ENCODE results near the gene ATG7. TPM values are rescaled to one million over a fixed set of nuclear protein-coding genes. Genes with fewer than 3 reads are reported as not detected.

ATG7 gene
- total and polyA plus RNA-seq, 10 of the 15 experiments (the other 5 are each of a cell fraction or from before 2014, with no cell fraction given), result 13.5 to 49.5 (median 26.4) TPM

DNA sequence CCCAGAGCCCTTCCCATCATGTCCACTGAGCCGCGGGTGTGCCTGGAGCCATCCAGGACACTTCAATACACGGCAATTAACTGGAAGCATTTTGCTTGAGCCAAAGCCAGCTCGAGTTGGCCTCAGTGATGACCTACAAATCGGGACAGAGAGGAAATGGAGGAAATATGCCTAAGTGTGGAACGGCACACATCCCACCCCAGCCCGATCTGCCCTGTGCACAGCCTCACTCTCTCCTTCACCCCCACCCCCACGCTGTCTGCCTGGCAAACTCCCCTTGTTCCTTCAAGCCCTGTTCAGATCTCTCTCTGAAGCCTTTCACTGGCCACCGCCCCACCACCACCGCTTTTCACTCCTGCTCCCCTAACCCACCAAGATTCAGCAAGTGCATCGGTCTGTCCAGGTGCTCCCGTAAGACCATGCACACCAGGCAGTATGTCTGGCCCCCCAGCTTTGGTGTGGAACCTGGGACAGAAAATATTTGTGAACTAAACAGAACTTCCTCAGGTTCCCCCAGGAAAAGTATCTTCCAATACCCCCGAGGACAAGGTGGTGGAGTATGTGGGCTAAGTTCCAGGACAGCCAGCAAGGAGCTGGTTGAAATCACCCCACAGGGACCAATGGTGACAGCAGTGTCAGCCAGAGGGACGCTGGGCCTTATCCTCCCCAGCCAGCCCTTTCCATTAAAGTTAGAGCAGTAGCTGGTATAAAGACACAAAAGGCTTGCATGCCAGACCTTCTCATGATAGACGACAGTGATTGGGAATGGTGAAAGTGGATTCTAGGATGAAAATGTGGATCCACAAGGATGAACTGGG, 287.8 kb downstream of the ATG7 start:
- no TSS peak for BruUV-seq (replicated peaks)
- Histone ChIP-seq H3K79me2 (ENCODE audit: control insufficient read depth, insufficient read depth, low read length) (no peaks in the 10 kb centered on the region; the same call in 1 of the 2 replicates), H3K4me2 (ENCODE audit: control insufficient read depth, insufficient read depth) (no peak overlapping the region), H4K20me1 (ENCODE audit: control insufficient read depth, insufficient read depth) (no peaks in the 10 kb centered on the region; the same call in 1 of the 2 replicates), H3K27ac (ENCODE audit: control insufficient read depth, insufficient read depth) (no peak overlapping the region), H3K9ac (ENCODE audit: control insufficient read depth, insufficient read depth, low read length) (no peak overlapping the region), H3K27me3 (replicated peaks in 1 of 2; ENCODE audit: control insufficient read depth in 2 of 2, insufficient read depth in 2 of 2, low read length in 1 of 2) (no peaks in the 10 kb centered on the region), H3K9me3 (replicated peaks; ENCODE audit: control insufficient read depth, insufficient read depth, low read length) (no peaks in the 10 kb centered on the region), H3K4me3 (no peak overlapping the region), H2AFZ (ENCODE audit: control insufficient read depth, low read depth, low read length) (no peak overlapping the region), H3K36me3 (ENCODE audit: control insufficient read depth in 2 of 2, insufficient read depth in 2 of 2, low read length in 1 of 2) (peaks cover 13 to 40% of the 10 kb centered on the region in 2 experiments), H3K4me1 (ENCODE audit: control insufficient read depth, insufficient read depth, low read length) (no peaks in the 10 kb centered on the region)
- ChIA-PET POLR2A (no interaction called here), SMC1A (ENCODE audit: uncharacterized antibody, unreplicated experiment) (interaction anchor here (1.1 kb wide), 1 partner anchor 225 kb away, joined by 3 read pairs; no protein-coding TSS in a partner anchor), CTCF (no interaction called here), RAD21 (ENCODE audit: unreplicated experiment) (no interaction called here)
- no peak for FAIRE-seq
- TF ChIP-seq CBFB (IDR thresholded peaks at IDR 0.05; ENCODE audit: low read depth), result no peak
- TF ChIP-seq, protein P1, sequence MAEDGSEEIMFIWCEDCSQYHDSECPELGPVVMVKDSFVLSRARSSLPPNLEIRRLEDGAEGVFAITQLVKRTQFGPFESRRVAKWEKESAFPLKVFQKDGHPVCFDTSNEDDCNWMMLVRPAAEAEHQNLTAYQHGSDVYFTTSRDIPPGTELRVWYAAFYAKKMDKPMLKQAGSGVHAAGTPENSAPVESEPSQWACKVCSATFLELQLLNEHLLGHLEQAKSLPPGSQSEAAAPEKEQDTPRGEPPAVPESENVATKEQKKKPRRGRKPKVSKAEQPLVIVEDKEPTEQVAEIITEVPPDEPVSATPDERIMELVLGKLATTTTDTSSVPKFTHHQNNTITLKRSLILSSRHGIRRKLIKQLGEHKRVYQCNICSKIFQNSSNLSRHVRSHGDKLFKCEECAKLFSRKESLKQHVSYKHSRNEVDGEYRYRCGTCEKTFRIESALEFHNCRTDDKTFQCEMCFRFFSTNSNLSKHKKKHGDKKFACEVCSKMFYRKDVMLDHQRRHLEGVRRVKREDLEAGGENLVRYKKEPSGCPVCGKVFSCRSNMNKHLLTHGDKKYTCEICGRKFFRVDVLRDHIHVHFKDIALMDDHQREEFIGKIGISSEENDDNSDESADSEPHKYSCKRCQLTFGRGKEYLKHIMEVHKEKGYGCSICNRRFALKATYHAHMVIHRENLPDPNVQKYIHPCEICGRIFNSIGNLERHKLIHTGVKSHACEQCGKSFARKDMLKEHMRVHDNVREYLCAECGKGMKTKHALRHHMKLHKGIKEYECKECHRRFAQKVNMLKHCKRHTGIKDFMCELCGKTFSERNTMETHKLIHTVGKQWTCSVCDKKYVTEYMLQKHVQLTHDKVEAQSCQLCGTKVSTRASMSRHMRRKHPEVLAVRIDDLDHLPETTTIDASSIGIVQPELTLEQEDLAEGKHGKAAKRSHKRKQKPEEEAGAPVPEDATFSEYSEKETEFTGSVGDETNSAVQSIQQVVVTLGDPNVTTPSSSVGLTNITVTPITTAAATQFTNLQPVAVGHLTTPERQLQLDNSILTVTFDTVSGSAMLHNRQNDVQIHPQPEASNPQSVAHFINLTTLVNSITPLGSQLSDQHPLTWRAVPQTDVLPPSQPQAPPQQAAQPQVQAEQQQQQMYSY (CRISPR knock-in tag; IDR thresholded peaks at IDR 0.05), result no peak
- no peak for TF ChIP-seq SMAD1 (IDR thresholded peaks at IDR 0.05; ENCODE audit: low read depth, partially characterized antibody)
- TF ChIP-seq SREBF2 (IDR thresholded peaks at IDR 0.05; ENCODE audit: low read length), result no peak
- TF ChIP-seq, protein P2, sequence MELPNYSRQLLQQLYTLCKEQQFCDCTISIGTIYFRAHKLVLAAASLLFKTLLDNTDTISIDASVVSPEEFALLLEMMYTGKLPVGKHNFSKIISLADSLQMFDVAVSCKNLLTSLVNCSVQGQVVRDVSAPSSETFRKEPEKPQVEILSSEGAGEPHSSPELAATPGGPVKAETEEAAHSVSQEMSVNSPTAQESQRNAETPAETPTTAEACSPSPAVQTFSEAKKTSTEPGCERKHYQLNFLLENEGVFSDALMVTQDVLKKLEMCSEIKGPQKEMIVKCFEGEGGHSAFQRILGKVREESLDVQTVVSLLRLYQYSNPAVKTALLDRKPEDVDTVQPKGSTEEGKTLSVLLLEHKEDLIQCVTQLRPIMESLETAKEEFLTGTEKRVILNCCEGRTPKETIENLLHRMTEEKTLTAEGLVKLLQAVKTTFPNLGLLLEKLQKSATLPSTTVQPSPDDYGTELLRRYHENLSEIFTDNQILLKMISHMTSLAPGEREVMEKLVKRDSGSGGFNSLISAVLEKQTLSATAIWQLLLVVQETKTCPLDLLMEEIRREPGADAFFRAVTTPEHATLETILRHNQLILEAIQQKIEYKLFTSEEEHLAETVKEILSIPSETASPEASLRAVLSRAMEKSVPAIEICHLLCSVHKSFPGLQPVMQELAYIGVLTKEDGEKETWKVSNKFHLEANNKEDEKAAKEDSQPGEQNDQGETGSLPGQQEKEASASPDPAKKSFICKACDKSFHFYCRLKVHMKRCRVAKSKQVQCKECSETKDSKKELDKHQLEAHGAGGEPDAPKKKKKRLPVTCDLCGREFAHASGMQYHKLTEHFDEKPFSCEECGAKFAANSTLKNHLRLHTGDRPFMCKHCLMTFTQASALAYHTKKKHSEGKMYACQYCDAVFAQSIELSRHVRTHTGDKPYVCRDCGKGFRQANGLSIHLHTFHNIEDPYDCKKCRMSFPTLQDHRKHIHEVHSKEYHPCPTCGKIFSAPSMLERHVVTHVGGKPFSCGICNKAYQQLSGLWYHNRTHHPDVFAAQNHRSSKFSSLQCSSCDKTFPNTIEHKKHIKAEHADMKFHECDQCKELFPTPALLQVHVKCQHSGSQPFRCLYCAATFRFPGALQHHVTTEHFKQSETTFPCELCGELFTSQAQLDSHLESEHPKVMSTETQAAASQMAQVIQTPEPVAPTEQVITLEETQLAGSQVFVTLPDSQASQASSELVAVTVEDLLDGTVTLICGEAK (IDR thresholded peaks at IDR 0.05; ENCODE audit: borderline replicate concordance), result no peak
- TF ChIP-seq ZSCAN29 (IDR thresholded peaks at IDR 0.05), result no peak
- TF ChIP-seq TARDBP (IDR thresholded peaks at IDR 0.05; ENCODE audit: borderline replicate concordance), result no peak
- TF ChIP-seq, protein P3, sequence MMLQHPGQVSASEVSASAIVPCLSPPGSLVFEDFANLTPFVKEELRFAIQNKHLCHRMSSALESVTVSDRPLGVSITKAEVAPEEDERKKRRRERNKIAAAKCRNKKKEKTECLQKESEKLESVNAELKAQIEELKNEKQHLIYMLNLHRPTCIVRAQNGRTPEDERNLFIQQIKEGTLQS (IDR thresholded peaks at IDR 0.05; ENCODE audit: borderline replicate concordance, extremely low read depth, low read depth, low read length), result no peak
- TF ChIP-seq, protein P4, sequence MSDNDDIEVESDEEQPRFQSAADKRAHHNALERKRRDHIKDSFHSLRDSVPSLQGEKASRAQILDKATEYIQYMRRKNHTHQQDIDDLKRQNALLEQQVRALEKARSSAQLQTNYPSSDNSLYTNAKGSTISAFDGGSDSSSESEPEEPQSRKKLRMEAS (IDR thresholded peaks at IDR 0.05; ENCODE audit: low read depth, low read length), result no peak
- TF ChIP-seq SREBF1 (IDR thresholded peaks at IDR 0.05; ENCODE audit: low read length), result no peak
- TF ChIP-seq CHD4 (IDR thresholded peaks at IDR 0.05), result no peak
- TF ChIP-seq CBX5 (IDR thresholded peaks at IDR 0.05; ENCODE audit: low read depth), result no peak
- no peak for DNase-seq (ENCODE audit: low read depth, low spot score)
- no peak for ATAC-seq
- in situ Hi-C loops (cut with MboI) (no loop called here), intact Hi-C loops (cut with micrococcal nuclease; ENCODE audit: unreplicated experiment) (no loop called here)
- WGBS (ENCODE audit: insufficient coverage, insufficient replicate concordance, low lambda C conversion rate, missing lambda C conversion rate), result 88% methylated on average over 15 of the region's 15 CpGs
